WTC11 (cell line): ENCODE measurements around the gene MAP3K12.

Source experiments
- FOXP1 ChIP-seq: sonication (generic); formaldehyde crosslinking; IDR thresholded peaks from 2 replicates; pipeline ENCODE4 v1.8.0; 2022; ENCODE audit warnings: missing genetic modification reagents, mild to moderate bottlenecking, moderate library complexity, borderline replicate concordance
- FOXP4 ChIP-seq: sonication (generic); formaldehyde crosslinking; IDR thresholded peaks from 2 replicates; pipeline ENCODE4 v1.8.0; 2022; ENCODE audit warnings: mild to moderate bottlenecking, missing genetic modification reagents
- SP1 ChIP-seq: sonication (generic); formaldehyde crosslinking; conservative IDR thresholded peaks from 2 replicates; pipeline ENCODE4 v1.8.1; 2022; ENCODE audit warnings: missing genetic modification reagents
- TF ChIP-seq, protein P1 (sequence below): sonication (generic); formaldehyde crosslinking; IDR thresholded peaks from 2 replicates; pipeline ENCODE4 v1.8.1; 2023; ENCODE audit warnings: mild to moderate bottlenecking, moderate library complexity, missing genetic modification reagents

DNA sequence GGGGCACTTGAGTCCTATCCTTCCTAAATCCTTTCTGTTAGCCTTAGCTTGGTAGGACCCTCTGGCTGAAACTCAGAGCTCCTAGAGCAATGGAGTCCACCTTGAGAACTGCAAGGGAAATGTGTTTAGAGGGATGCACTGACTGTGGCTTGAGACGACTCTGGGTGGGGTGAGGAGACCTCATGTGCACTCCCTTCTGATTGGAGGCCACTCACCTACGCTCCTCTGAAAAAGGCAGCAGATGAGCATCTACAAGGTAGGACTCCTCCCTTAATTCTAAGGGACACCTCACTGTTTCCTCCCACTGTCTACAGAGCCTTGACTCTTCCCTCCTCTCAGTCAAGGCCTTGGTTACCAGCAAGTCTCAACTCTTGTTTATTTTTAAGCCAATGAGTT is 1.0 kb downstream of the MAP3K12 start:
- TF ChIP-seq SP1 (CRISPR knock-in tag): no peak
- no peak for TF ChIP-seq FOXP1 (CRISPR knock-in tag)
- TF ChIP-seq FOXP4: no peak
- TF ChIP-seq, protein P1, sequence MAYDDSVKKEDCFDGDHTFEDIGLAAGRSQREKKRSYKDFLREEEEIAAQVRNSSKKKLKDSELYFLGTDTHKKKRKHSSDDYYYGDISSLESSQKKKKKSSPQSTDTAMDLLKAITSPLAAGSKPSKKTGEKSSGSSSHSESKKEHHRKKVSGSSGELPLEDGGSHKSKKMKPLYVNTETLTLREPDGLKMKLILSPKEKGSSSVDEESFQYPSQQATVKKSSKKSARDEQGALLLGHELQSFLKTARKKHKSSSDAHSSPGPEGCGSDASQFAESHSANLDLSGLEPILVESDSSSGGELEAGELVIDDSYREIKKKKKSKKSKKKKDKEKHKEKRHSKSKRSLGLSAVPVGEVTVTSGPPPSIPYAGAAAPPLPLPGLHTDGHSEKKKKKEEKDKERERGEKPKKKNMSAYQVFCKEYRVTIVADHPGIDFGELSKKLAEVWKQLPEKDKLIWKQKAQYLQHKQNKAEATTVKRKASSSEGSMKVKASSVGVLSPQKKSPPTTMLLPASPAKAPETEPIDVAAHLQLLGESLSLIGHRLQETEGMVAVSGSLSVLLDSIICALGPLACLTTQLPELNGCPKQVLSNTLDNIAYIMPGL (CRISPR knock-in tag): no peak
